Measurements from ENCODE around the gene COL25A1.
"Not testable (repeated sequence)": the region's sequence is repeated elsewhere in the genome, so short reads cannot be mapped to it uniquely, and the experiment has no call there.

Gene COL25A1

DNA sequence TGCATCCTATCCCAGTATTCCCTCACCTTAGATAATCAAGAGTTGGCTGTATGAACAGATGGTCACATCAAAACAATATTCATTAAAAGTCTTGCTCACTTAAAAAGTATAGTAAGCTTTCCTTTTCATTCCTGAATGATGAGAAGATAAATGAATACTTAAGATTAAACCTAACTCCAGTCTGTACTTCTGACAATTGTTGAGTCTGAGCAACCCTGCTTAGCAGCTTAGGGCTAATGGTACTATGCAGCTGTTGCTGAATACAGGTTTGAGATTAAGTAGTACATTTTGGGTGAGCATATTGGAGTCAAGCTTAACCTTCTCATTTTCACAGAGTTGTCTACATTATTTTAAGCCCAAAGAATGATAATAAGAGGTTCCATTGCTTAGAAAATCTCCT, 417.9 kb downstream of the COL25A1 start:
- POLR2A ChIA-PET, result no interaction called here
- TF ChIP-seq, protein P1, sequence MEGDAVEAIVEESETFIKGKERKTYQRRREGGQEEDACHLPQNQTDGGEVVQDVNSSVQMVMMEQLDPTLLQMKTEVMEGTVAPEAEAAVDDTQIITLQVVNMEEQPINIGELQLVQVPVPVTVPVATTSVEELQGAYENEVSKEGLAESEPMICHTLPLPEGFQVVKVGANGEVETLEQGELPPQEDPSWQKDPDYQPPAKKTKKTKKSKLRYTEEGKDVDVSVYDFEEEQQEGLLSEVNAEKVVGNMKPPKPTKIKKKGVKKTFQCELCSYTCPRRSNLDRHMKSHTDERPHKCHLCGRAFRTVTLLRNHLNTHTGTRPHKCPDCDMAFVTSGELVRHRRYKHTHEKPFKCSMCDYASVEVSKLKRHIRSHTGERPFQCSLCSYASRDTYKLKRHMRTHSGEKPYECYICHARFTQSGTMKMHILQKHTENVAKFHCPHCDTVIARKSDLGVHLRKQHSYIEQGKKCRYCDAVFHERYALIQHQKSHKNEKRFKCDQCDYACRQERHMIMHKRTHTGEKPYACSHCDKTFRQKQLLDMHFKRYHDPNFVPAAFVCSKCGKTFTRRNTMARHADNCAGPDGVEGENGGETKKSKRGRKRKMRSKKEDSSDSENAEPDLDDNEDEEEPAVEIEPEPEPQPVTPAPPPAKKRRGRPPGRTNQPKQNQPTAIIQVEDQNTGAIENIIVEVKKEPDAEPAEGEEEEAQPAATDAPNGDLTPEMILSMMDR (IDR thresholded peaks at IDR 0.05; ENCODE audit: control extremely low read depth, extremely low read depth, low read depth, missing control alignments), result no peak
- DNase-seq (ENCODE audit: extremely low spot score), result no peak
- CTCF ChIA-PET, result no interaction called here

DNA sequence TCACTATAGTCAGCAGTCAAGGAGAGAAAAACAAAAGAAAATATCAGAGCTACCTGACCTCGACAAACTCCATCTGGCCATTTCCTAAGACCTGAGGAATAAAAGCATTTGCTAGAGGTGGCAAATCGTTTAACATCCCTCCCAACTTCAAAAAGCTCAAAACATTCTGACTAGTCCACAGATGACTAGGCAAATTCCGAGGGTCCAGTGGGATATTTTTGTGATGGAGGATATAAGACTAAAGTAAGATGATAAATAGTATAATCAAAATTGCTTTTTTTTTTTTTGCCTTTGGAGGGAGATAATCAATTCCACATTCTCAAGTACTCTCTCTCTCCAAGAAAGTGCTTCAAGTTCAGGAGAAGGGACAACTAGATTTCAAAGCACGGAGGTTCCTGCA, 420.5 kb downstream of the COL25A1 start:
- CTCF ChIA-PET, result interaction anchor here (1.0 to 2.1 kb wide), 3 partner anchors 8 to 16 kb away, joined by 4 to 6 read pairs (median 4); no protein-coding TSS in a partner anchor
- TF ChIP-seq, protein P1 (IDR thresholded peaks at IDR 0.05; ENCODE audit: control extremely low read depth, extremely low read depth, low read depth, missing control alignments), result no peak
- POLR2A ChIA-PET, result no interaction called here
- DNase-seq (ENCODE audit: extremely low spot score), result no peak

DNA sequence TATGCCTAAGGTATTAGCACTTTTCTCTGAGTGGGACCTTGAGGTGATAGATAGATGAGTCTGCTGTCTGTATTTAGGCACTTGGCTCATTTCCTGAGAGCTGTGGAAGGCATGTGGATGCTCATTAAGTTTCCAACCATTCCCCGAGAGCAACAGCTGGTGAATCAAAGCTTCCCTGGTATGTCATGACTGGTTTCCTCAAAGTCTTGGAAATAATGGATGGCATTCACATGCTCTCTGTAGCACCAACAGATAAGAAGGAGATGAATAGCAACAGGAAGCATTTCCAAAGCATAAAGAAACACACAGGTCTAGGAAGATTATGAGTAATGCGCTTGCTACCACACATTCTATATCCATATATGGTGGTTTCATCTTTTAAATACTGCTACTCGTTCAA, 421.3 kb downstream of the COL25A1 start:
- TF ChIP-seq, protein P1 (IDR thresholded peaks at IDR 0.05; ENCODE audit: control extremely low read depth, extremely low read depth, low read depth, missing control alignments), result no peak
- no peak for DNase-seq (ENCODE audit: extremely low spot score)
- ChIA-PET CTCF (interaction anchor here (0.9 to 2.1 kb wide), 3 partner anchors 9 to 17 kb away, joined by 3 to 6 read pairs (median 4); no protein-coding TSS in a partner anchor), POLR2A (no interaction called here)

DNA sequence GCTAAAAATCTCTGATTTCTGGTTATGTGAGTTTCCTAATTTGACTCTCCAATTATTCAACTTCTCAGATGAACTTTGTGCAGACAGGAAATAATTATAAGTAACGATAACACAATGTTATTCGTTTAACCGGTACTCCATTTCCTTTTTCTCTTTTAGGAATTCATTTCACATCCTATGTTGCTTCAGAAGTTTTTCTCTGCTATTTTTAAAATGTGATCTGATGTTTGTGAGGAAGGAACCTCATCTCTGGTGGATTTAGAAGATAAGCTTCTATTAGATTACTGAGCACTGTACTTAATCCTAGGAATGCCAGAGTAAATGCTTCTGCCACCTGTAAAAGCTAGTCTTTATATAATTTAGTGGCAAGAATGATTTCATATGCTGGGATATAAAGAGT, 423.7 kb downstream of the COL25A1 start:
- TF ChIP-seq, protein P1 (IDR thresholded peaks at IDR 0.05; ENCODE audit: control extremely low read depth, extremely low read depth, low read depth, missing control alignments), result no peak
- DNase-seq (ENCODE audit: extremely low spot score), result no peak
- ChIA-PET POLR2A (no interaction called here), CTCF (no interaction called here)

DNA sequence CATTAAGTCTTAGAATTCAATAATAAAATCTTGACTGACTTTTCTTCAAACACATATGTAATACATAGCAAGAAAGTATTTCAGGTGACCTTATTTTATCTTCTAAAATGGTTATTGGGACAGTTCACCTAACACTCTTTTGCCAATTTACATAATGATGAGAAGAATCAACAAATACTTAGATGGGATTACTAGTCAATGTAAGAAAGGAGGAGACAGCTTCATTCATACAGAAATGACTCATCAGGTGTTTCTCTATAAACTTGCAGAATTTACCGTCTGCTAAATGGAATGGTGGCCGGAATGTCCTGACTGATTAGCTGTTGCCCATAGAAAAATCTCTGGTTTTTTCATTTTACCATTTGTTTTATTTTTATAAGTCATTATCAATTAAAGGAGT, 424.6 kb downstream of the COL25A1 start:
- ChIA-PET POLR2A (no interaction called here), CTCF (no interaction called here)
- no peak for DNase-seq (ENCODE audit: extremely low spot score)
- TF ChIP-seq, protein P1 (IDR thresholded peaks at IDR 0.05; ENCODE audit: control extremely low read depth, extremely low read depth, low read depth, missing control alignments), result no peak

DNA sequence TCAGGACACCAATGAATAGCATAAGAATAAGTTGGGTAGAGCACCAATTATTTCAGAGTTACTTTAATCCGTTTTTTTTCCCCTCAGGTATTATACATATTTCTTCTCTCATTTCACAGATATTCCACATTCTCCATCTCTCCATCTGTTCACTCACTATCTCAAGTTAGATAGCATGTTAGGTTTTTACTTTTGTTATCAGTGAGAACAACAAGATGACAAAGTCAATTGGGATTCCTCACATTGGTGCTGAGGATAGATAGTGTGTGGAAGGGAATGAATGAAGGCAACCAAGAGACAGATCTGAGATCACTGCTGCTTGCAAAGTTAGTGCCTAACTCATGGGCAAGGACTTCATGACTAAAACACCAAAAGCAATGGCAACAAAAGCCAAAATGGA, 427.7 kb downstream of the COL25A1 start:
- POLR2A ChIA-PET, result no interaction called here

DNA sequence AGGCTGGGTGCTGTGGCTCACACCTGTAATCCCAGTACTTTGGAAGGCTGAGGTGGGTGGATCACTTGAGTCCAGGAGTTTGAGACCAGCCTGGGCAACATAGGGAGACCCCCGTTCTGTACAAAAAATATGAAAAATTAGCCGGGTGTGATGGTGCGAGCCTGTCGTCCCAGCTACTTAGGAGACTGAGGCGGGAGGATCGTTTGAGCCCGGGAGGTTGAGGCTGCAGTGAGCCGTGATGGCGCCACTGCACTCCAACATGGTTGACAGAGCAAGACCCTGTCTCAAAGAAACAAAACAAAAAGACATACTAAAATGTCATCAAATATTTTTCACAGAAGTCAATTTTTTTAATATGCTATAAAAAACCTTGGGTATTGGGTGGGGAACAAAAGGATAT, 432.5 kb downstream of the COL25A1 start:
- POLR2A ChIA-PET; CTCF ChIA-PET; DNase-seq (ENCODE audit: extremely low spot score): not testable (repeated sequence)

More for the DNA sequence above, 427.7 kb downstream of the COL25A1 start:
- CTCF ChIA-PET, result interaction anchor here (1.9 kb wide), 1 partner anchor 9 kb away, joined by 4 read pairs; no protein-coding TSS in a partner anchor
- no peak for DNase-seq (ENCODE audit: extremely low spot score)
- TF ChIP-seq, protein P1 (IDR thresholded peaks at IDR 0.05; ENCODE audit: control extremely low read depth, extremely low read depth, low read depth, missing control alignments), result no peak
